HG03521 (cell line): ENCODE data around the gene SPATA32.
"Not testable (repeated sequence)": the region's sequence is repeated elsewhere in the genome, so short reads cannot be mapped to it uniquely, and the experiment has no call there.

Experiments
- ATAC-seq: cut with Tn5 transposase; IDR thresholded peaks from one replicate; pipeline ENCODE4 v1.9.1; 2021; ENCODE audit warnings: mild to moderate bottlenecking, moderate library complexity; ENCODE audit not compliant: unreplicated experiment

Gene SPATA32, protein sequence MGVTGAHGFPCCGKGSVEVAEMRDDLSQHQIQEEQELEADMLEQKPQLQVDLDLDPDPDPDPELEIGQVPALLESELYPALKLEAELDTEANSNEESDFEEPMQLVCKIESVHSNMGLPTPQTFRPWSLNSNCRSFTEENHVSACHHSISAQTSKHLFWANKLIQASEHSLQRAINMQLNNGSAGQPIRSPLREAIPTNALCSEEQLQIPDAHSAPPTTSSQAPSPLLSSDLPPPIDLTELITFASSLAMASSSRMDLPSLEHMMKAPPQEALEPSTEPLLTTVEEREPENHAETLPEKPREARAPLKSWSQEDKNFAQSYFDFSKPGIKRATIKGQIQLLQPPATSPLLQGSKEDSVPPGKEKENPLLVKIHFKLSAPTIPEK

DNA sequence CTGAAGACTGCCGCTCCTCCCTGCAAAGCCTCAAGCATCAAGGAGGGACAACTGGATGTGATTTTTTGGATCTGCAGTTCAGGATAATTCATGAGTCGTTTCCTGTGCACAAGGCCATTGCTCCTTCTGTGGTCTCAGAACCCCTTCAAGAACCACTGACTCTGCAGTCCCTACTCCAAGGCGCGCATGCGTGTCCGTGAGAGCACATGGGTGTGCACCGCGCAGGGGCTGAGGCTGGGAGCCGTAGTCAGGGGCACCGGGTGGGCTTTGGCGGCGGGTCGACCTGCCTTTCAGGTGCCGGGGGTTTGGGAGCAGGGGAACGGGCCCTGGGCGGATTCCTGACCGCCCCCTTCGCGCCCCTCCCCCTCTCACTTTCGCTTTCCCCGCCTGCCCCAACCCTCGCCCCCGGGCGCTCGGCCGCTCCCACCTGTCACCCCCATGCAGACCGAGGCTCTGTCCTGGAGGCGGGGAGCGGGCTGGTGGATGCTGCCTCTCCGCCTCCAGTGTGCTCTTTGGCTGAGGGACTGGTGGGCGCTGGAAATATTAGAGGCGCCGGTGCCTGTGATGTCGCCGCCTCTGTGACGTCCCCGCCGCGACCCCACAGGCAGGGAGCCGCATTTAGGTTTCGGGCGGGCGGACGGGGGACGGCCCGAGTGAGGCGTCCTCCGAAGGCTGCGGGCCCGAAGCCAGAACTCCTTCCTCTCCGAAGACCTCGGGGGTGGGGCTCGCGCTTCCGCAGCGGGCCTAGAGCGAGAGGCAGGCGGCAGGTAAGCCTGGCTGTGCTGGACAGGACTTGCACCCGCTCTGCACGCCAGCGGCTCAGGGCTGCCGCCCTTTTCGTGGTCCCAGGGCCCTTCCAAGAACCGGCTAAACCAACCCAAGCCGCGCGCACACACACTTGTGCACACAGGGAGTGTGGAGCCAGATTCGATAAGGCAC, at the start of gene SPATA32:
Gene SPATA32 (minus strand): TSS at position 518 of the 939 bp plus-strand sequence. CDS start 78 bp downstream, at position 440.
- ATAC-seq = no peak

DNA sequence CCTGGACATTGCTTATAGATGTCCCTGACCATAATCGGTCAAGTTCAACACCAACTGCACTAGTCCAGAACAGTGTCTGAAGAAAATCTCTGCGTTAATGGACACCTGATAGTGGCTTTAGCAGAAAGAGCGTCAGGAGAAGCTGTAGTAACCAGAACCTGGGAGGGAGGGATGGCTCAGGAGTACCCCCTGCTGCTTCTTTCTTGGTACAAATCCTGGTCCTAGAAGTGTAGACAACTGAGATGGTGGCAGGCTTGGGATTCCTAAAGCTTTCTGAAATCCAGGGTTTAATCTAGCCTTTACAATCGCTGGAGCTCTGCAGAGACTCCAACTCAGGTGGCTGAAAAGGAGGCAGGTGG, 49.5 kb upstream of the SPATA32 start:
- no peak for ATAC-seq

DNA sequence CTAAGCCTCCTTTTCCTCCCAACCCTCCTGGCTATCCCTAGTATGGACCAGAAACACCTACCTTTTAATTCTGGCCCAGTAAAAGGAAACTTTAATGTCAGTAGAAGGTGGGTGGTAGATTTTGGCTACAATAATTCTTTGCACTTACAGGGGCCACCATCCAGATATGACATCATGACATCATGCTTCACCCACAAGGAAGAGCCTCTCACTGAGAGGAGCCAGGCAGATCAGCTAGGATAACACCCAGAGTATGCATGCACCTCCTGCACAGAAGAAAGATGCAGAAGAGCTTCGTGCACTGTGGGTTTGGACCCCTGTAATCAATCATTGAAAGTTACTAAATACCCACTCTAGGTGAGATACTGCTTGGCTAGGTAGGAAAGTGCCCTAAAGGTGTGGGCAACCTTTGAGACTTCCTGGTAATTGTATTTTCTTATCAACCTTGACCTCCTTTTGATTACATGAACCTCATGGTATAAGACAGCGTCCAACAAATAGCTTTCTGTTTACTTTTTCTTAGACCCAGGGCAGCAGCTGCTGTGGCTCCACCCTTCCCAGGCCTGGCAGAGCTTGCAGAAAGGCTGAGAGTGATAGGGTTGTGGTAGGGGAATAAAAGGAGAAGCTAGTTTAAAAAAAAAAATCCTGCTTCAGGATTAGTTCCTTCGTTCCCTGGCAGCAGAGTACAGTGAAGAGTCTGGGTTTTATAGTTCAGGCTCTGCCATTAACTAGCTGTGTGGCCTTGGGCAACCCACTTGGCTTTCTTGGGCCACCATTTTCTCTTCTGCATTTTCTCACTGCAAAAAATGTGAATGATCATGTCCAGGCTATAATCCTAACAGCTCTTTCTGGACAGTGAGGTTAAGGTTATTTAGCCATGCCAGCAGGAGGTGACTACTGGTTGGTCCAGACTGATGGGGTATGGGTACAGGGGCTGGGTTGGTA, 48.8 kb upstream of the SPATA32 start:
- ATAC-seq = no peak

DNA sequence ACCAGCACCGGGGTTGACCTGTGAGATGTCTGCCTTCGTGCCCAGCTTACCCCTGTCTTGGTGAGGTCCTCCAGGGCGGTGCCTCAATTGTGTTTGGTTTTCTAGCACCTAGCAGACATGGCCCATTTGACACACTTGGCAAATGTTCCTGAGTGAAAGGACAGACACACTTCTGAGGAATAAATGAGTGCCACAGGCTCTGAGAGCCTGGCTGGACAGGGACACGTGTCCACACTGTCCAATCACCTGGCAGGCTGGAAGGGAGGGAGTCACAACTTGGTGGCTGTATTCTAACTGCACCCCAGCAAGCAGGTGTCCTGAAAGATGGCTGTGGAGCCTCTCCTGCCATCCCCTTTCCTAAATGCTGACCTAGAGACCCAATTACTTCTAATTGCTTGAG, 47.5 kb upstream of the SPATA32 start:
- ATAC-seq = no peak

DNA sequence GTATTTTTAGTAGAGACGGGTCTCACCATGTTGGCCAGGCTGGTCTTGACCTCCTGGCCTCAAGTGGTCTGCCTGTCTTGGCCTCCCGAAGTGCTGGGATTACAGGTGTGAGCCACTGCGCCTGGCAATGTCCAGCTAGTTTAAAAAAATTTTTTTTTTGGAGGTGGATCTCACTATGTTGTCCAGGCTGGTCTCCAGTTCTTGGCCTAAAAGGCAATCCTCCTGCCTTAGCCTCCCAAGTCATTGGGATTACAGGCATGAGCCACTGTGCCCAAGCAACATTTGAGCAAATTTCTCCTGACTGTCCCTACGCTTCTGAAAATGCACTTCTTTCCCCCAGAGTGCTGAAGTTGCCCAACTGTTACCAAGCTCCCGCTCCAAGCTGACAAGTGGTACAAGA, 46.9 kb upstream of the SPATA32 start:
- ATAC-seq = no peak

DNA sequence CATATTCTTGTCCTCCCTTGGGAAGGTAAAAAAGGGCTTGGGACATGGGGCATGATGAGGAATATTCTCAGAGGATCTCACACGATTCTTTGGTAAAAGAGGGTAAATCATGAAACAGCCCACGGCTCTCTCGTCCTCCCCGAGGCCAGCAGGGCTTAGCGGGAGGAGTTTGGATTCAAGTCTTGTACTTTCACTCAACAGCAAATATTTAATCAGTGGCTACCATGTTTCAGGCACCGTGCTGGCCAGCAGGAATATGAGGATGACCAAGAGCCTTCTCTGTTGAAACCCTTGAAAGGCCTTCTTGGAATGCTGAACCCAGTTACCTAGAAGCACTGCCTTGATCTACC, 46.1 kb upstream of the SPATA32 start:
- no peak for ATAC-seq

DNA sequence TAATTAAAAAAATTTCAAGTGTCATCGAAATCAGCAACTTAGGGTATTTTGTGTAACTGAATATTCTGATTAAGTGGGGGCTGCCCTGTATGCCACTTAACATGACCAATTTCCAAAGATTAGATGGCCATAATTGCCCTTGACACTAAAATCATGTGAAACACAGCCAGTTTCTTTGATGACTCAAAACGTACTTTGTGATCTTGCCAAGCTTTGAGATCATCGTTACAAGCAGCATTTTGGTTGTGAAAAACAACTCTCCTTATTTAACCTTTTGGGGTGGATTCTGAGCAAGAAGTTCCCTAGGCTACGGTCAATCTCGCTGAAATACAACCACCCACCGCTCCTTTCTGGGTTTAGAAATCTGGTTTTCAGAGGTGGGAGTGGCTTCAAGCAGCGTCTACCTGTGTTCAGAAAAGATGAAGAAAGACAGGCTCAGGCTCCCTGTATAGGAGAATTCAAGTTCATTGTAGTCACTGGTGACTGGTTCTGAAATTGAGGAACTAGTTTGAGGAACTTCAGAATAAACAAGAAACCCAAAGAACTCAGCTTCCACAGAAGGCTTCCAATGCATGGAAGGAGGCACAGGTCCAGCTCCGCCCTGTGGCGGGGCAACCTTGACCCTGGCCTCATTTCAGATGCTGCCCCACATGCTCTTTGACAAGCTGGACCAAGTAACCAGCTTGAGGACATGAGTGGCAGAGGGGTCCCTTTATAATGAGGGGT, 45.6 kb upstream of the SPATA32 start:
- peak; percentile 32 for ATAC-seq

DNA sequence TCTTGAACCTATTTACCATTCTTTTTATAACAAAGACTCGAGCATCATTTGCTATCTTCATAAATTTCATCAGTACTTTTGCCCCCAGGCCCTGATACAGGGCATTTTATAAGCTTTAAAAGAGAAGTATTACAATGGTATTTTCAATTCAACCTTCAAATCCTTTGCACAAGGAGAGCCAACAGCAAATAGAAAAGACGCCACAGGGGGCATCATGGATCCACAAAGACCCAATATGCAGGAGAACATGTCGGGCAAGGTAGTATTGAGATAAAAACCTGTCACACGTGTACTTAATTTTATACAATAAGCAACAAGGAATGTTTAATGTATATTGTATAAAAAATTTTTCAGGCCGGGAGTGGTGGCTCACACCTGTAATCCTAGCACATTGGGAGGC, 44.7 kb upstream of the SPATA32 start:
- ATAC-seq = no peak

DNA sequence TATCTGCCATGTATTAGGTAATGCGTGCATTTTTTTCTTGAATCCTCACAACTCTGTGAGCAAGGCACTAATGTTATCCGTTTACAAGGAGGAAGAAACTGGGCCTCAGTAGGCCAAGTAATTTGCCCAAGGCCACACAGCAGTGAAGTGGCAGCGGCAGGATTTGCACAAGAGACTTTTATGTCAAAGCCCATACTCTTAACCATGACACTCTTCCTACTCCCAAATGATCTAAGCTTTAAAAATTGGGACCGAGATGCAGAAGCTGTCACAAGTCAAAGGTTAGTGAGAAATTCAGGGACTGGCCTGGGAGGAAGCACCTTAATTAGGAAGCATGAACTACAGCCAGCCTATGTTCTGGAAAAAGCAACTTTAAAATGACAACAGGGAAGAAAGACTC, 44.2 kb upstream of the SPATA32 start:
- ATAC-seq = no peak

DNA sequence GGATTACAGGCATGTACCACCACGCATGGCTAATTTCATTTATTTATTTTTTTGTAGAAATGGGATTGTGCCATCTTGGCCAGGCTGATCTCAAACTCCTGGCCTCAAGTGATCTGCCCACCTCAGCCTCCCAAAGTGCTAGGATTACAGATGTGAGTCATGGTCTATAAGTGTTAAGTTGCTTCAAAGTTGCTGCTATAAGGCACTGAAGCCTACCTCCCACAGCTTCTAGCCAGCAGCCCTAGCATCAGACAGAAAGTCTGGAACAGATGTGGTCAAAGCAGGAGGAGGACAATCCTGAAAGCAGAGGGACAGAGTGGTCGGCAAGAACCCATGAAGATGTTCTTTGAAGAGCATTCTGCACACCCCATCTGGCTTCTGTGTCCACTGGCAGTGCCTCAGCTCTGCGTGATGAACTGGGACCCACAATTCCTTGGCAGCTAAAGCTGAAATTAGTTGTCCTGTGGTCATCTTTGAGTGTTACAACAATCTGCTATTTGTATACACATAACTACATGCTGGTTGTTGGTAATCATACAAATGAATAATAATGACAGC, 43.7 kb upstream of the SPATA32 start:
- ATAC-seq = no peak

DNA sequence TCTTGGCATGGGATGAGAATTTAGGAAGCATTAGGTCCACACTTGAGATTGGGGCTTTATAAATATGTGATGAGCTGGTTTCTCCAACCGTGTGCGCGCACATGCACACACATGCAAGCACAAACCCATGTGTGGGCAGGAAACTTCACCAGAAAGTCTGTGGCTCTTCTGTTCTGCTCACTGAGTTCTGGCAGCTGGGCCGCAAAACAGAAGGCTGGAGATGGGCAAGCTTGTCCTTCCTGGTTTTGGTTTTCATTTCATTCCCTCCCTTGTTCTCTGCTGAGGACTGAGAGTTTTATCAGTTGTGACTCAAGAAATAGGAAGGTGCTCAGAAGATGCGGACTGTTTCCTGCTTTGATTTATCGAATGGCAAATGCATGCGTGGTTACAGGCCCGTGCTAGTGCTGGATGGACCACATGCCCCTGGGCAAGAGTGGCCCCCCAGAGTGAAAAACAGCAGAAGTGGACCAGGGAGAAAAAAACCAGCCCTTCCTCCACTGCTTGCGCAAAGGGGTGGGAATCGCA, 40.8 kb upstream of the SPATA32 start:
- ATAC-seq = peak; percentile 50

DNA sequence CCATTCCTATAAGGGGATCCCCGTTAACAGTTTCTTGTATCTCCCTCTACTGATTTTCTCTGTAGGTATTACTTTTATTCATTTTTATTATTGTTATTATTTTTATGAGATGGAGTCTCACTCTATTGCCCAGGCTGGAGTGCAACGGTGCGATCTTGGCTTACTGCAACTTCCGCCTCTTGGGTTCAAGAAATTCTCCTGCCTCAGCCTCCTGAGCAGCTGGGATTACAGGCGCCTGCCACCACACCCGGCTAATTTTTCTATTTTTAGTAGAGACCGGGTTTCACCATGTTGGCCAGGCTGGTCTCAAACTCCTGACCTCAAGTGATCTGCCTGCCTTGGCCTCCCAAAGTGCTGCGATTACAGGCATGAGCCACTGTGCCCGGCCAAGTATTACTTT, 40.3 kb upstream of the SPATA32 start:
- ATAC-seq = not testable (repeated sequence)

DNA sequence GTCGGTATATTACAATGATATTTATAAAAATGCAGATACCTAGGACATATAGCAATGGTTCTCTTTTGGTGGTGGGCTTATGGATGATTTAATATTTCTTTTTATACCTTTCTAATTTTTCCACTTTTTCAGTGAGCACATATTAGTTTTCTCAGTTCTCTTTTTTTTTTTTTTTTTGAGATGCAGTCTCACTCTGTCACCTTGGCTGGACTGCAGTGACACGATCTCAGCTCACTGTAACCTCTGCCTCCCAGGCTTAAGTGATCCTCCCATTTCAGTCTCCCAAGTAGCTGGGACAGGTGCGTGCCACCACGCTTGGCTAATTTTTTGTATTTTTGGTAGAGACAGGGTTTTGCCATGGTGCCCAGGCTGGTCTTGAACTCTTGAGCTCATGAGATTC, 39.8 kb upstream of the SPATA32 start:
- ATAC-seq = no peak

DNA sequence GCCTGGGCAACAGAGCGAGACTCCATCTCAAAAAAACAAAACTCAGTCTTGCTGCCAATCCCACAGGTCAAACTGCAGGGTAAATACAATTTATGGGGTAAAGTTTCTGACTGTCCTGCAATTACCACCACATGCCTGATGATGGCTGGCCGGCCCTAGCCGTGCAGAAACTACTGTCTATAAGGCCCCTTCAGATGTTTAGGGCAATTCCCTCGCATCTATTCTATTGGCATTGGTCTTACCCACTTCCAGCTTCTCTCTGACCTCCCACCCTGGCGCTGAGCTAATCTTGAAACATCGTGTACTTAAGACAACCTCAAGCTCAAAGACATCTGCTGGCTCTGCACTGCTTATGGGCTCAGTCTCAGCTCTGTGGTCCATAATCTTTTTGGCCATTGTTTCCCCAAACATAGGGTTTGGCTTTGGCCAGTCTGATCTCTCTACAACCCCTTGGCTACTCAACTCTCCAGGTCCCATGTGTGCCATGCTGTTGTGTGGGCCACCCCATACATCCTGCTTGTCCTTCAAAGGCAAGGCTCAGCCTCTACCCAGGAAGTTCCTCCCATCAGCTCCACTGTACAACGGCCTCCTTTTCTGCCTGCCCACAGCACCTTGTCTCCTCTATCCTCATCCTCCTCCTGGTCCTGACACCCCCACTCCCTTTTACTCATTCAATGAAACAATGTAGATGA, 38.3 kb upstream of the SPATA32 start:
- no peak for ATAC-seq

DNA sequence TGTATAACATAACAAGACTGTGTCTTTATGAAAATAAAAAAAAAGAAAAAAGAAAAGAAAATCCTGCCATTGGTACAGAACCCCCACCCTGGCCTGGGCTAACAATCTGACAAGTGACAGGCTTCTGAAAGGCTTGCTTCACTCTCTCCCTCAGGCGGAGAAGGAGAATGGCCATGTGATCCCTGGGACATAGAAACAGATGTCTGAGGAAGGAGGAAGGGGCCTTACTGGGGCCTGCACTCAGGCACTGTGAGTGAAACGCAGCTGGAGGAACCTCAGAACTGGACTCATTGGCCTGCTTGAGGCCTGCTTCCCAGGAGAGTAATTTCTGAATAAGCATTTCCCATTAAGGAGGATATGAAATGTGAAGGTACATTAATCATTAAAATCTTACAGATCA, 37.5 kb upstream of the SPATA32 start:
- ATAC-seq = no peak

DNA sequence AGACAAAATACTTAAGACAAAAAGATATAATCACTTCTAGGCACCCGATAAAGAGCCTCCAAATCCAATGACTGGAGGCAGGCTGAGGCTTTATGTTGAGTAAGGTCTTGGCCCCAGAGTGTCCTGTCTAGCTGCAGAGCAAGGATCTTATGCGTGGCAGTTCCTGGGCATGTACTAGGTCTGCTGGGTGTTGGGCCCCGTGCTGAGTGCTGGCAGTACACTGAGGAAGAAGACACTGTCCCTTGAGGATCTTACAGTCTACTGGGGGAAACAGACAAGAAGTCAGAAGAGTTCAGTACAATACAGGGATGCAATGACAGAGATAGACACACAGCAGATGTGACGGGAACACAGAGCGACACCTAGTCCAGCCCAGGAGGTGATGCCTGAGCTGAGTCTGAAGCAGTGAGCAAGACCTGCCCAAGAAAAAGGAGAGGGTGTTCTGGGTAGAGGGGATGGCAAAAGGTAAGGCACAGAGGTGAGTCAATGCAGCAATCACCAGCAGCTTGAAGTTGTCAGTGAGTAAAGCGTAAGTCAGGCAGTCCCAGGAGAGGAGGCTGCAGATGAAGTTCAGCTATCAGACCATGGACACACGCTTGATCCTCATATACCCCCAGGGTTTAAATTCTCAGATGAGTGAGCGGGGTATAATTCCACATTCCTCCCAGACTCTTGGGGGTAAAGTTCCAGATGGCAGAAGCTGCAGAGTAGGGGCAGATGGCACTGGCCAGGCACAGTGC, 36.8 kb upstream of the SPATA32 start:
- ATAC-seq = no peak

DNA sequence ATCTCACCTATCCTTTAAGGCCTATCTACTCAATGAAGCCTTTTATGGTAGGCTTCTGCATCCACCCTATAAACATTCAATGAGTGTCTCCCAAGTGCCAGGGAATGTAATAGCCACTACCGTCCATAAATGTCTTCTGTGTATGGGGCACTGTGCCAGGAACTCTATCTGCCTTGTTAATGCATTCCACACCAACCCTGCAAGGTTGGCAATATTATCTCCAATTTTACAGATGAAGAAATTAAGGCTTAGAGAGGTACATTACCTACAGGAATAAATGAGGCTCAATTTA, 34.9 kb upstream of the SPATA32 start:
- ATAC-seq = no peak

DNA sequence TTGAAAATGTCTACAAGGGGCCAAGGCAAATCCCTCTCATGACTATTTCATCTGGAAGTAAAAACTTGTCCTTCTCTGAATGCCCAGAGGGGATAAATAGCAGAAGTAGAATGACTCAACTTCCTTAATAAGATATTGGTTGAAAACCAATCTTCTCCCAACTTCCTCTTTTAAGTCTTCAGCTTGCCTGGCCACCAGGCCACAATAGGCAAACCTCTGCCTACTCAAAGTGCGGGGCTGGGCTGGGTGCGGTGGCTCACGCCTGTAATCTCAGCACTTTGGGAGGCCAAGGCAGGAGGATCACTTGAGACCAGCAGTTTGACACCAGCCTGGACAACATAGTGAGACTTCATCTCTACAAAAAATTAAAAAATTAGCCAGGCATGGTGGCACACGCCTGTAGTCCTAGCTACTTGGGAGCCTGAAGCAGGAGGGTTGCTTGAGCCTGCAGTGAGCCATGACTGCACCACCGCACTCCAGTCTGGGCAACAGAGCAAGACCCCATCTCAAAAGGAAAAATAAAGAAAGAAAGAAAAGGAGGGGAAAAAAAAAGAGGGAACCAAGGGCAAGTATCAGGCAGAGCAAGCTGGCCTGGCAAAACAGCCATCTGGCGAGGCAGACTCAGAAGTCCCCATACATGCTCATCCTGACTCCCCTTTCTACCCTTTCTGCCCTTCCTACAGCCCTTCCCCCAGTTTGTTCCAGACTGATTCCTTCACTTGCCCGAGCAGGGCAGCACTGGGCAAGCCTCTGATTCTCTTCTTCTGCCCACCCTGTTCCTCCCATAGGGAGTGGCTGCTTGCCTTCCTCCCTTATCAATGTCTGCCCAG, 34.3 kb upstream of the SPATA32 start:
- ATAC-seq = no peak
